OCI-LY1 (cell line): ENCODE measurements around the gene PRSS57.
"Not testable (repeated sequence)": the region's sequence is repeated elsewhere in the genome, so short reads cannot be mapped to it uniquely, and the experiment has no call there.

Experiments used
- EZH2 ChIP-seq: fragments of 200-600 bp; sonication (generic), shearing (Covaris generic); IDR thresholded peaks from 2 replicates; pipeline ENCODE4 v1.8.0; 2017; ENCODE audit warnings: borderline replicate concordance, mixed run types, mild to moderate bottlenecking, antibody characterized with exemption, low read length, moderate library complexity, mixed read lengths
- TF ChIP-seq, protein P1 (sequence below): fragments of 200-600 bp; sonication (generic), shearing (Covaris generic); IDR thresholded peaks from 2 replicates; pipeline ENCODE4 v1.5.1; 2017; ENCODE audit warnings: mild to moderate bottlenecking, antibody characterized with exemption, low read length, moderate library complexity, mixed read lengths

DNA sequence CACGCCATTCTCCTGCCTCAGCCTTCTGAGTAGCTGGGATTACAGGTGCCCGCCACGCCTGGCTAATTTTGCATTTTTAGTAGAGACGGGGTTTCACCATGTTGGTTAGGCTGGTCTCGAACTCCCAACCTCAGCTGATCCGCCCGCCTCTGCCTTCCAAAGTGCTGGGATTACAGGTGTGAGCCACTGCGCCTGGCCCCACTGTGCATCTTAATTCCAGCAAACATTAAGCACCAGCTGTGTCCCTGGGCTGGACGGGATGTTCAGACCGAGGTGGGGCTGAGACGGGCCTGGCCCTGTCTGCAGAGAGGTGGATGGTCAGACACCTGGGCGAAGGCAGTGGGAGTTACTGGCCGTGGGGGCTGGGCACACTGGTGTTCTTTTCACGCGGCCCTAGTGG, 34.3 kb upstream of the PRSS57 start:
- TF ChIP-seq EZH2 = not testable (repeated sequence)
- TF ChIP-seq, protein P1, sequence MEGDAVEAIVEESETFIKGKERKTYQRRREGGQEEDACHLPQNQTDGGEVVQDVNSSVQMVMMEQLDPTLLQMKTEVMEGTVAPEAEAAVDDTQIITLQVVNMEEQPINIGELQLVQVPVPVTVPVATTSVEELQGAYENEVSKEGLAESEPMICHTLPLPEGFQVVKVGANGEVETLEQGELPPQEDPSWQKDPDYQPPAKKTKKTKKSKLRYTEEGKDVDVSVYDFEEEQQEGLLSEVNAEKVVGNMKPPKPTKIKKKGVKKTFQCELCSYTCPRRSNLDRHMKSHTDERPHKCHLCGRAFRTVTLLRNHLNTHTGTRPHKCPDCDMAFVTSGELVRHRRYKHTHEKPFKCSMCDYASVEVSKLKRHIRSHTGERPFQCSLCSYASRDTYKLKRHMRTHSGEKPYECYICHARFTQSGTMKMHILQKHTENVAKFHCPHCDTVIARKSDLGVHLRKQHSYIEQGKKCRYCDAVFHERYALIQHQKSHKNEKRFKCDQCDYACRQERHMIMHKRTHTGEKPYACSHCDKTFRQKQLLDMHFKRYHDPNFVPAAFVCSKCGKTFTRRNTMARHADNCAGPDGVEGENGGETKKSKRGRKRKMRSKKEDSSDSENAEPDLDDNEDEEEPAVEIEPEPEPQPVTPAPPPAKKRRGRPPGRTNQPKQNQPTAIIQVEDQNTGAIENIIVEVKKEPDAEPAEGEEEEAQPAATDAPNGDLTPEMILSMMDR = not testable (repeated sequence)
